ENCODE measurements around the gene MB. TPM values are rescaled to one million over a fixed set of nuclear protein-coding genes. Genes with fewer than 3 reads are reported as not detected.

The MB gene
- total RNA-seq, 1 experiment from 2014 or later: not detected

DNA sequence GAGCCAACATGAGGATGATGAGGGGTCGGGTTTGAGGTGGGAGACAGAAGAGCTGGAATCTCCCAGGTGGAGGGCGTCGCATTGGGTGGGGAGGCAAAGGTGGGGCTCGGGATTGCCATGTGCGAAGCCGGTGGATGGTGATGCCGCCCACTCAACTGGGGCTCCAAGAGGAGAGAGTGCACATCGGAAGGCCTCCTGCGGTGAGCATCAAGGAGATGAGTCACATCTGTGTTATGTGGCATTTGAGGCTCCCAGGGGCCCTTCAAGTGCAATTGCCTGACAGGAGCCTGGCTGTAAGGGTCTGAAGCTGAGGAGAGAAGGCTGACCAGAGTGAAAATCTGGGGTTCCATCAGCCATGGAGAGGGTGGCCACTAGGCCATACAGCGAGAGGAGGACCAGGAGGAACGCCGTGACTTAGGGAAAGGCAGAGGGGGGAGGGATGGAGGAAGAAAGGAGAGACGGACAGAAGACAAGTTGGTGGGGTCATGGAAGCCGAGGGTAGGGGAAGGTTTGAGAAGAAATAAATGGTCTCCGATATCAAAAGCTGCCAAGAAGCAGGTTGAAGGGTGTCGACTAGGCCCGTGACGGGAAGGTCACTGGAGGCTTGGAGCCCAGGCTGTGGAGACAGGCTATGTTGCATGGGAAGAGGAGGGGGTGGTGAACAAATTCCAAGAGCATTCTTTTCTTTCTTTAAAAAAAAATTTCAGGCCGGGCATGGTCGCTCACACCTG lies 55.2 kb downstream of the MB start:
- Mint-ChIP-seq H3K27me3 (ENCODE audit: unreplicated experiment) (peaks cover 91% of the 10 kb centered on the region), H3K4me1 (ENCODE audit: low read depth, unreplicated experiment) (peaks cover 22% of the 10 kb centered on the region), H3K36me3 (ENCODE audit: insufficient read depth, unreplicated experiment) (peaks cover 8% of the 10 kb centered on the region), H3K9me3 (ENCODE audit: low read depth, unreplicated experiment) (no peaks in the 10 kb centered on the region), H3K4me3 (ENCODE audit: low read depth, unreplicated experiment) (no peak overlapping the region), H3K27ac (ENCODE audit: unreplicated experiment) (peak overlapping the region; percentile 34)
- TF ChIP-seq, protein P1, sequence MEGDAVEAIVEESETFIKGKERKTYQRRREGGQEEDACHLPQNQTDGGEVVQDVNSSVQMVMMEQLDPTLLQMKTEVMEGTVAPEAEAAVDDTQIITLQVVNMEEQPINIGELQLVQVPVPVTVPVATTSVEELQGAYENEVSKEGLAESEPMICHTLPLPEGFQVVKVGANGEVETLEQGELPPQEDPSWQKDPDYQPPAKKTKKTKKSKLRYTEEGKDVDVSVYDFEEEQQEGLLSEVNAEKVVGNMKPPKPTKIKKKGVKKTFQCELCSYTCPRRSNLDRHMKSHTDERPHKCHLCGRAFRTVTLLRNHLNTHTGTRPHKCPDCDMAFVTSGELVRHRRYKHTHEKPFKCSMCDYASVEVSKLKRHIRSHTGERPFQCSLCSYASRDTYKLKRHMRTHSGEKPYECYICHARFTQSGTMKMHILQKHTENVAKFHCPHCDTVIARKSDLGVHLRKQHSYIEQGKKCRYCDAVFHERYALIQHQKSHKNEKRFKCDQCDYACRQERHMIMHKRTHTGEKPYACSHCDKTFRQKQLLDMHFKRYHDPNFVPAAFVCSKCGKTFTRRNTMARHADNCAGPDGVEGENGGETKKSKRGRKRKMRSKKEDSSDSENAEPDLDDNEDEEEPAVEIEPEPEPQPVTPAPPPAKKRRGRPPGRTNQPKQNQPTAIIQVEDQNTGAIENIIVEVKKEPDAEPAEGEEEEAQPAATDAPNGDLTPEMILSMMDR (IDR thresholded peaks at IDR 0.05; ENCODE audit: unreplicated experiment): no peak
- CTCF ChIA-PET: no interaction called here
- intact Hi-C loops (cut with micrococcal nuclease; ENCODE audit: unreplicated experiment): no loop called here
- DNase-seq: peak; percentile 38
- no TSS peak for BruUV-seq (replicated peaks)

DNA sequence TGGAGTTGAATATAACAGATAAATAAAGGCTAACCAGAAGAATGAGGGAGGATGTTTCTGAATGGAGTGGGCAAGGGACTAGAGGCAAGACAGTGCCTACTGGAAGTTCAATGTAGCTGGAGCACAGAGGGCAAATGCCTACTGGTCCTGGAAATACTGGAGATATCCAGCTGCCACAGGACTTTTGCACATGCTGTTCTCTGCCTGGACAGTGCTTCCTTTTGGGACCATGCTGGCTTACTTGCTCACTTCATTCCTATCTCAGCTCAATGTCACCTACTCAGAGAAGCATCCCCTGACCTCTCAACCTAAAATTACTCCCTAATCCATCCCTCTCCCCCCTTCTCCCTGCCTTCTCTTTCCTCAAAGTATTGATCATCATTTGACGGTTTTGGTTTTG lies 56.3 kb downstream of the MB start:
- Mint-ChIP-seq H3K4me3 (ENCODE audit: low read depth, unreplicated experiment) (no peak overlapping the region), H3K27ac (ENCODE audit: unreplicated experiment) (no peak overlapping the region), H3K4me1 (ENCODE audit: low read depth, unreplicated experiment) (peaks cover 22% of the 10 kb centered on the region), H3K36me3 (ENCODE audit: insufficient read depth, unreplicated experiment) (peaks cover 8% of the 10 kb centered on the region), H3K9me3 (ENCODE audit: low read depth, unreplicated experiment) (no peaks in the 10 kb centered on the region), H3K27me3 (ENCODE audit: unreplicated experiment) (peaks cover 91% of the 10 kb centered on the region)
- CTCF ChIA-PET: no interaction called here
- BruUV-seq (replicated peaks): no TSS peak
- no peak for DNase-seq
- TF ChIP-seq, protein P1 (IDR thresholded peaks at IDR 0.05; ENCODE audit: unreplicated experiment): no peak
- intact Hi-C loops (cut with micrococcal nuclease; ENCODE audit: unreplicated experiment): no loop called here

DNA sequence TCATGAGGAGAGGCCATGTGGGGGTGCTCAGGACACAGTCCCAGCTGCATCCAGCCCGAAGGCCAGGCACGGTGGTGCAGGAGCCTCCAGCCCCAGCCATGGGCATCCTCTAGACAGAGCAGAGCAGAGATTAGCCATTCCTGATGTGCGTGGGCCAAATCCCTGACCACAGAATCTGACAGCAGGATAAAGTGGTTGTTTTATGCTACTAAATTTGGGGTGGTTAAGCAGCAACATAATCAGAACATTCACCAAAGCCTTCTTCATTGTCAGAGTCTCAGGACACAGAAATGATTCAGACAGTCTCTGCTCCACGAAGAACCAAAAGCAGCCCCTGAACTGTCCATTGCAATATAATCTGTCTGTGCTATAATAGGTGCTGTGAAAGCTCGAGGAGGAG lies 56.8 kb downstream of the MB start:
- Mint-ChIP-seq H3K4me1 (ENCODE audit: low read depth, unreplicated experiment) (peaks cover 22% of the 10 kb centered on the region), H3K4me3 (ENCODE audit: low read depth, unreplicated experiment) (no peak overlapping the region), H3K9me3 (ENCODE audit: low read depth, unreplicated experiment) (no peaks in the 10 kb centered on the region), H3K36me3 (ENCODE audit: insufficient read depth, unreplicated experiment) (peaks cover 8% of the 10 kb centered on the region), H3K27me3 (ENCODE audit: unreplicated experiment) (peaks cover 91% of the 10 kb centered on the region), H3K27ac (ENCODE audit: unreplicated experiment) (no peak overlapping the region)
- DNase-seq: no peak
- TF ChIP-seq, protein P1 (IDR thresholded peaks at IDR 0.05; ENCODE audit: unreplicated experiment): no peak
- CTCF ChIA-PET: no interaction called here
- intact Hi-C loops (cut with micrococcal nuclease; ENCODE audit: unreplicated experiment): no loop called here
- BruUV-seq (replicated peaks): no TSS peak

DNA sequence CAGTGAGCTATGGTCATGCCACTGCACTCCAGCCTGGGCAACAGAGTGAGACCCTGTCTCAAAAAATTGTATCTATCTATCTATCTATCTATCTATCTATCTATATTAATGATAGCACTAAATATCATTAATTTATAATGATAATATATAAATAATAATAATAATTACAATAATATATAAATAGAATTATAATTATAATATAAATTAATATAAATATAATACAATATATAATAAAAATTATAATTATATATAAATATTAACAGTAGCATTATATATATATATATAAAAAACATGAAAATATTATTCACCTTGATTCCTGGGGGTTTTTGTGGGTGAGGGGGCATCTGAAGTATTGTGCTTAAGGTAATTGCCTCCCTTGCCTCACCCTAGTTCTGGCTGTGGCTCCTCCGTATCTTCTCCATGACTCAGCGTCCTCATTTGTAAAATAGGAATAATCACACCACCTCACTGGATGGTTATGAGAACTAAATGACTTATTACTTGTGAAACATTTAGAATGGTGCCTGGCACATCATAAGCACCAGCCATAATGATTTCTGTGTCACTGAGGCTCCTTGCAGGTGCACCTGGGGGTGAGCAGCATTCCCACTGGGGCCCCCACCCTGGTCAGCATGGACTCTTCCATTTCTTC lies 57.6 kb downstream of the MB start:
- CTCF ChIA-PET: no interaction called here
- BruUV-seq (replicated peaks): no TSS peak
- peaks cover 22% of the 10 kb centered on the region for H3K4me1 Mint-ChIP-seq (ENCODE audit: low read depth, unreplicated experiment)
- H3K36me3 Mint-ChIP-seq (ENCODE audit: insufficient read depth, unreplicated experiment): peaks cover 8% of the 10 kb centered on the region
- no peak overlapping the region for H3K4me3 Mint-ChIP-seq (ENCODE audit: low read depth, unreplicated experiment)
- no peak overlapping the region for H3K27ac Mint-ChIP-seq (ENCODE audit: unreplicated experiment)
- TF ChIP-seq, protein P1 (IDR thresholded peaks at IDR 0.05; ENCODE audit: unreplicated experiment): no peak
- H3K27me3 Mint-ChIP-seq (ENCODE audit: unreplicated experiment): peaks cover 91% of the 10 kb centered on the region
- DNase-seq: no peak
- intact Hi-C loops (cut with micrococcal nuclease; ENCODE audit: unreplicated experiment): no loop called here
- no peaks in the 10 kb centered on the region for H3K9me3 Mint-ChIP-seq (ENCODE audit: low read depth, unreplicated experiment)

Measured in Calu3 (cell line).